GM23248 (cell line): ENCODE data around the gene SPTSSA.

ENCODE experiments used
- EZH2 ChIP-seq: fragments of 200-600 bp; sonication (generic); IDR thresholded peaks from 2 replicates; pipeline ENCODE4 v1.6.1; 2018; ENCODE audit warnings: antibody characterized with exemption, mild to moderate bottlenecking; ENCODE audit not compliant: insufficient read depth, poor library complexity, severe bottlenecking
- EZH2phosphoT487 ChIP-seq: fragments of 200-600 bp; sonication (generic); IDR thresholded peaks from 2 replicates; pipeline ENCODE4 v1.6.1; 2018; ENCODE audit warnings: antibody characterized with exemption, moderate library complexity, mild to moderate bottlenecking, low read depth; ENCODE audit not compliant: insufficient read depth

DNA sequence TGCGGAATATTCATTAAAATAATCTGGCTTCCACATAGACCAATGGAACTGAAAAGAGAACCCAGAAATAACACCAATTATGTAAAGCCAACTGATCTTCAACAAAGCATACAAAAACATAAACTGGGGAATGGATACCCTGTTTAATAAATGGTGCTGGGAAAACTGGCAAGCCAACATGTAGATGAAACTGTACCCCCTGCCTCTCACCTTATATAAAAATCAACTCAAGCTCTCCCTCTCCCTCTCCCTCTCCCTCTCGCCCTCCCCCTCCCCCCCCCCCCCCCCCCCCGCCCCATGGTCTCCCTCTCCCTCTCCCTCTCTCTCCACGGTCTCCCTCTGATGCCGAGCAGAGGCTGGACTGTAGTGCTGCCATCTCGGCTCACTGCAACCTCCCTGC is 13.1 kb upstream of the SPTSSA start:
- TF ChIP-seq EZH2phosphoT487 (no peak), EZH2 (no peak)
